Occipital lobe (tissue), 2 donors: Measurements from ENCODE around the gene PRKD1. TPM values are rescaled to one million over a fixed set of nuclear protein-coding genes. Genes with fewer than 3 reads are reported as not detected.
"Not testable (repeated sequence)": the region's sequence is repeated elsewhere in the genome, so short reads cannot be mapped to it uniquely, and the experiment has no call there.

ENCODE experiments used
- DNase-seq: peaks from one replicate; lab custom pipeline; 2025; lab: John Stamatoyannopoulos, UW
- total RNA-seq: library from RNA; depleted of rRNA; stranded (reverse); fragments of >200 nt; gene quantifications from one replicate; pipeline ENCODE4 v1.2.3, GENCODE V29; 2014

The PRKD1 gene
- total RNA-seq, 1 donor from 2014 or later = 20.0 TPM

- DNase-seq = no peak
Observed at GRCh38 chr14:29900609-29901350, 26.9 kb downstream of the PRKD1 start.

GRCh38 chr14:29898470-29898869, 29.2 kb downstream of the PRKD1 start:
- DNase-seq = no peak

- DNase-seq = no peak
Observed at GRCh38 chr14:29897181-29897580, 30.5 kb downstream of the PRKD1 start.

GRCh38 chr14:29896354-29896821, 31.3 kb downstream of the PRKD1 start:
- no peak for DNase-seq

- DNase-seq = no peak
Observed at GRCh38 chr14:29895591-29896083, 32.0 kb downstream of the PRKD1 start.

GRCh38 chr14:29893989-29894388, 33.7 kb downstream of the PRKD1 start:
- no peak for DNase-seq

GRCh38 chr14:29892327-29892726, 35.3 kb downstream of the PRKD1 start:
- DNase-seq = no peak

- no peak for DNase-seq
Observed at GRCh38 chr14:29885988-29886387, 41.7 kb downstream of the PRKD1 start.

GRCh38 chr14:29868000-29868399, 59.6 kb downstream of the PRKD1 start:
- no peak for DNase-seq

GRCh38 chr14:29865299-29865698, 62.3 kb downstream of the PRKD1 start:
- no peak for DNase-seq

- DNase-seq = no peak
Observed at GRCh38 chr14:29861996-29862395, 65.7 kb downstream of the PRKD1 start.

- no peak for DNase-seq
Observed at GRCh38 chr14:29858299-29858698, 69.3 kb downstream of the PRKD1 start.

GRCh38 chr14:29857551-29857950, 70.1 kb downstream of the PRKD1 start:
- DNase-seq = no peak

- no peak for DNase-seq
Observed at GRCh38 chr14:29856516-29856915, 71.1 kb downstream of the PRKD1 start.

GRCh38 chr14:29853691-29854090, 74.0 kb downstream of the PRKD1 start:
- DNase-seq = not testable (repeated sequence)

- DNase-seq = no peak
Observed at GRCh38 chr14:29853272-29853671, 74.4 kb downstream of the PRKD1 start.

GRCh38 chr14:29851397-29851796, 76.2 kb downstream of the PRKD1 start:
- no peak for DNase-seq

- no peak for DNase-seq
Observed at GRCh38 chr14:29847056-29847380, 80.6 kb downstream of the PRKD1 start.

GRCh38 chr14:29846339-29847055, 81.2 kb downstream of the PRKD1 start:
- DNase-seq = no peak

- DNase-seq = no peak
Observed at GRCh38 chr14:29843981-29844380, 83.7 kb downstream of the PRKD1 start.

- DNase-seq = no peak
Observed at GRCh38 chr14:29842228-29842627, 85.4 kb downstream of the PRKD1 start.

GRCh38 chr14:29840369-29840892, 87.2 kb downstream of the PRKD1 start:
- not testable (repeated sequence) for DNase-seq

GRCh38 chr14:29839691-29840090, 88.0 kb downstream of the PRKD1 start:
- DNase-seq = not testable (repeated sequence)
